ENCODE measurements around the gene ULK2. TPM values are rescaled to one million over a fixed set of nuclear protein-coding genes. Genes with fewer than 3 reads are reported as not detected.

Gene ULK2
- total and polyA plus RNA-seq, 2 of the 13 experiments (the other 11 are each of a cell fraction or from before 2014, with no cell fraction given) = 0.01 TPM; not detected in 1

DNA sequence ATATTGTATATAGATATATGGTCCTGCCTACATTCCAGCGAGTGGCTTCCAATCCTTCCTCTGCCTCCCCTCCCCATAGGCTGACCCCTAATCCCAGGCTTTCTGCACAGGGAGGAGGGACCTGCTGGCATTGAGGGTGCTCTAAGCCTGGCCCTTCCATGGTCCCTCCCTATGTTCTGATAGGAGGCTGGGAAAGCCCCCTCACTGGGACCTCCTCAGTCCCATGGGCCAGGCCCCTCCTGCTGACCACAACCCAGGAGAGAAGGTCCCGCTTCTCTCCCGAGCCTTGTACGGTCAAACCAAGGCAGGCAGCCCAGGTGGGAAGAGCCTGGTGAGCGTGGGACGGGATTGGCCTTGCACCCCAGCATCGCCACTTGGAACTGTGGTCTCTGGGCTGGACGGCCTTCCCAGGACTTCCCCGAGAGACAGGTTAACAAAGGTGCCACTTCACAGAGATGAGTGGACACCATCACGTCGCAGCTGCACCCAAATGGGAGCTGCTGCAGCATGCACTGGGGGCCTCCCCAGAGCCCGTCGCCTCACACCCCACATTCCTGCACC is 120.5 kb downstream of the ULK2 start (continued):
- TF ChIP-seq TARDBP (CRISPR knock-in tag; IDR thresholded peaks at IDR 0.05) = no peak

DNA sequence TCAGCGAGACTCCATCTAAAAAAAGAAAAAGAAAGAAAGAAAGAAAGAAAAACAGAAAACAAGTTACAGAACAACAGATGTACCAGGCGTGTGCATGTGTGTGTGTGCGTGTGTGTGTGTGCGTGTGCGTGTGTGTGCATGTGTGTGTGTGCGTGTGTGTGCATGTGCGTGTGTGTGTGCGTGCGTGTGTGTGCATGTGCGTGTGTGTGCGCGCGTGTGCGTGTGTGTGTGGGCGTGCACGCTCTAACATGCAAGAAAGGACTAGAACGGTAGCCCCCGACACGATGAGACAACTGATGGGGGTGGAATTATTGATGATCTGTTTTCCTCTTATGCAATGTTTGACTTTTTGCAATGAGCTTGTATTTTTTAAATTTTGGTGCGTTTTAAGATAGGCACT is 121.2 kb downstream of the ULK2 start:
- ChIA-PET POLR2A (no interaction called here), CTCF (ENCODE audit: low intra/inter-chr PET ratio, low total read pairs) (no interaction called here)
- no peaks in the 10 kb centered on the region for H4K20me1 ChIP-seq (ENCODE audit: insufficient read depth, low read length)
- H3K4me3 ChIP-seq (replicated peaks in 1 of 3; ENCODE audit: insufficient read depth in 1 of 3, low read depth in 2 of 3, low read length in 3 of 3) = no peak overlapping the region
- H3K4me2 ChIP-seq (ENCODE audit: low read depth, low read length) = no peak overlapping the region
- H3K27ac ChIP-seq (ENCODE audit: extremely low read length, insufficient read depth, low read length) = no peak overlapping the region
- TF ChIP-seq SAP130 (CRISPR knock-in tag; IDR thresholded peaks at IDR 0.05; ENCODE audit: low read depth) (no peak), SMARCC2 (IDR thresholded peaks at IDR 0.05) (no peak), ZNF337 (CRISPR knock-in tag; IDR thresholded peaks at IDR 0.05; ENCODE audit: borderline replicate concordance, low read depth) (no peak), MYC (CRISPR knock-in tag; IDR thresholded peaks at IDR 0.05; ENCODE audit: borderline replicate concordance) (no peak), TBL1XR1 (IDR thresholded peaks at IDR 0.05; ENCODE audit: borderline replicate concordance, low read length, partially characterized antibody) (no peak), ZMYM3 (CRISPR knock-in tag; IDR thresholded peaks at IDR 0.05) (no peak), HOXA9 (CRISPR knock-in tag; IDR thresholded peaks at IDR 0.05; ENCODE audit: borderline replicate concordance) (no peak), ZFX (CRISPR knock-in tag; IDR thresholded peaks at IDR 0.05; ENCODE audit: low read depth) (no peak), KDM6A (CRISPR knock-in tag; IDR thresholded peaks at IDR 0.05; ENCODE audit: low read depth) (no peak), HMG20A (CRISPR knock-in tag; IDR thresholded peaks at IDR 0.05; ENCODE audit: borderline replicate concordance) (no peak)
- TF ChIP-seq, protein P1, sequence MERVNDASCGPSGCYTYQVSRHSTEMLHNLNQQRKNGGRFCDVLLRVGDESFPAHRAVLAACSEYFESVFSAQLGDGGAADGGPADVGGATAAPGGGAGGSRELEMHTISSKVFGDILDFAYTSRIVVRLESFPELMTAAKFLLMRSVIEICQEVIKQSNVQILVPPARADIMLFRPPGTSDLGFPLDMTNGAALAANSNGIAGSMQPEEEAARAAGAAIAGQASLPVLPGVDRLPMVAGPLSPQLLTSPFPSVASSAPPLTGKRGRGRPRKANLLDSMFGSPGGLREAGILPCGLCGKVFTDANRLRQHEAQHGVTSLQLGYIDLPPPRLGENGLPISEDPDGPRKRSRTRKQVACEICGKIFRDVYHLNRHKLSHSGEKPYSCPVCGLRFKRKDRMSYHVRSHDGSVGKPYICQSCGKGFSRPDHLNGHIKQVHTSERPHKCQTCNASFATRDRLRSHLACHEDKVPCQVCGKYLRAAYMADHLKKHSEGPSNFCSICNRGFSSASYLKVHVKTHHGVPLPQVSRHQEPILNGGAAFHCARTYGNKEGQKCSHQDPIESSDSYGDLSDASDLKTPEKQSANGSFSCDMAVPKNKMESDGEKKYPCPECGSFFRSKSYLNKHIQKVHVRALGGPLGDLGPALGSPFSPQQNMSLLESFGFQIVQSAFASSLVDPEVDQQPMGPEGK (CRISPR knock-in tag; IDR thresholded peaks at IDR 0.05) = no peak
- TF ChIP-seq, protein P2, sequence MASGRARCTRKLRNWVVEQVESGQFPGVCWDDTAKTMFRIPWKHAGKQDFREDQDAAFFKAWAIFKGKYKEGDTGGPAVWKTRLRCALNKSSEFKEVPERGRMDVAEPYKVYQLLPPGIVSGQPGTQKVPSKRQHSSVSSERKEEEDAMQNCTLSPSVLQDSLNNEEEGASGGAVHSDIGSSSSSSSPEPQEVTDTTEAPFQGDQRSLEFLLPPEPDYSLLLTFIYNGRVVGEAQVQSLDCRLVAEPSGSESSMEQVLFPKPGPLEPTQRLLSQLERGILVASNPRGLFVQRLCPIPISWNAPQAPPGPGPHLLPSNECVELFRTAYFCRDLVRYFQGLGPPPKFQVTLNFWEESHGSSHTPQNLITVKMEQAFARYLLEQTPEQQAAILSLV (CRISPR knock-in tag; IDR thresholded peaks at IDR 0.05; ENCODE audit: borderline replicate concordance) = no peak
- TF ChIP-seq, protein P3, sequence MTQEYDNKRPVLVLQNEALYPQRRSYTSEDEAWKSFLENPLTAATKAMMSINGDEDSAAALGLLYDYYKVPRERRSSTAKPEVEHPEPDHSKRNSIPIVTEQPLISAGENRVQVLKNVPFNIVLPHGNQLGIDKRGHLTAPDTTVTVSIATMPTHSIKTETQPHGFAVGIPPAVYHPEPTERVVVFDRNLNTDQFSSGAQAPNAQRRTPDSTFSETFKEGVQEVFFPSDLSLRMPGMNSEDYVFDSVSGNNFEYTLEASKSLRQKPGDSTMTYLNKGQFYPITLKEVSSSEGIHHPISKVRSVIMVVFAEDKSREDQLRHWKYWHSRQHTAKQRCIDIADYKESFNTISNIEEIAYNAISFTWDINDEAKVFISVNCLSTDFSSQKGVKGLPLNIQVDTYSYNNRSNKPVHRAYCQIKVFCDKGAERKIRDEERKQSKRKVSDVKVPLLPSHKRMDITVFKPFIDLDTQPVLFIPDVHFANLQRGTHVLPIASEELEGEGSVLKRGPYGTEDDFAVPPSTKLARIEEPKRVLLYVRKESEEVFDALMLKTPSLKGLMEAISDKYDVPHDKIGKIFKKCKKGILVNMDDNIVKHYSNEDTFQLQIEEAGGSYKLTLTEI (CRISPR knock-in tag; conservative IDR thresholded peaks at IDR 0.05) = no peak
- H3K79me2 ChIP-seq (ENCODE audit: insufficient read depth, low read length) = no peaks in the 10 kb centered on the region
- 87% methylated on average over 20 of the region's 20 CpGs for WGBS (ENCODE audit: low lambda C conversion rate)
- DNase-seq (ENCODE audit: low spot score) (no peak), ATAC-seq (no peak), FAIRE-seq (no peak)
- no peak overlapping the region for H2AFZ ChIP-seq (ENCODE audit: low read length)
- in situ Hi-C loops (cut with HindIII; ENCODE audit: extremely low pct_ligation_motif_present, low pct_unique_long_range_greater_than_20kb) (no loop called here), intact Hi-C loops (cut with micrococcal nuclease; ENCODE audit: unreplicated experiment) (no loop called here)
- H3K27me3 ChIP-seq (ENCODE audit: control insufficient read depth in 1 of 2, insufficient read depth in 2 of 2, low read length in 2 of 2) = no peaks in the 10 kb centered on the region
- peaks cover 53% of the 10 kb centered on the region for H3K4me1 ChIP-seq (ENCODE audit: insufficient read depth, low read length)
- no peaks in the 10 kb centered on the region for H3K9me3 ChIP-seq (ENCODE audit: low read length)
- no peak overlapping the region for H3K9ac ChIP-seq (ENCODE audit: insufficient read depth, low read depth, low read length)
- BruUV-seq (replicated peaks) = no TSS peak
- H3K36me3 ChIP-seq (replicated peaks in 1 of 2; ENCODE audit: control insufficient read depth in 1 of 2, insufficient read depth in 2 of 2, low read length in 2 of 2) = no peaks in the 10 kb centered on the region

Measured in HepG2 (cell line).